ENCODE results near the gene RNF212B.

GRCh38 chr14:23245282-23245681 lies 7.5 kb downstream of the RNF212B start:
- TF ChIP-seq EZH2 (IDR thresholded peaks at IDR 0.05; ENCODE audit: insufficient read depth, poor library complexity, severe bottlenecking) (no peak), EZH2phosphoT487 (IDR thresholded peaks at IDR 0.05; ENCODE audit: insufficient read depth, low read depth) (no peak)
